Measurements from ENCODE around the gene SYNC. TPM values are rescaled to one million over a fixed set of nuclear protein-coding genes. Genes with fewer than 3 reads are reported as not detected.
A peak's percentile ranks its signal among the peaks of the same experiment; 100 is the strongest.

The SYNC gene
- total and polyA plus RNA-seq, 9 of the 15 experiments (the other 6 are each of a cell fraction or from before 2014, with no cell fraction given) = 0.49 to 1.1 (median 0.87) TPM

DNA sequence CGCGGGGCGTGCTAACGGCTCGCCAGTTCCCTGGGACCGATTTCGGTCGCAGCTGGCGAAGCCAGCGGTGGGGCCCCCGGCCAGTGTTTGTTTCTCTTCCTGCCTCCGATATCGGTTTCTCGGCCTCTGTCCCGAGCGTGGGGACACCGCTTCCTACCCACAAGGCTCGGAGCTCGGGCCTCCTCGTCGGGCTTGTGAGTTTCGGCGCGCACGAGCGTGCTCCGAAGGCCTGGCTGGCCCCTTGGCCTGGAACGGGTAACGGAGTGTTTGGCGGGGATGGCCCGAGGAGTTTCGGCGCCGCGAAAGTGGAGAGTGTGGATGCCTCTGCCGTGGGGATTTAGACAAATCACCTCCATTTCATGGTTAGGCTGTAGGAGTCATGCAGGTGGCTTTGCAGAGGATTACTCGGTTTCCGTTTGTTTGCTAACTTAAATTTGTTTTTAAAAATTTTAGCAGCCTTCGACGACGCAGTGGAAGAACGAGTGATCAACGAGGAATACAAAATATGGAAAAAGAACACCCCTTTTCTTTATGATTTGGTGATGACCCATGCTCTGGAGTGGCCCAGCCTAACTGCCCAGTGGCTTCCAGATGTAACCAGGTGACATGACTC, 51.0 kb downstream of the SYNC start (continued):
- TF ChIP-seq DMBX1 (CRISPR knock-in tag; IDR thresholded peaks at IDR 0.05; ENCODE audit: borderline replicate concordance) = peak; percentile 74; the same call in 1 of the 2 replicates
- no peak for TF ChIP-seq ZNF445 (CRISPR knock-in tag; IDR thresholded peaks at IDR 0.05; ENCODE audit: low read depth)
- TF ChIP-seq, protein P1, sequence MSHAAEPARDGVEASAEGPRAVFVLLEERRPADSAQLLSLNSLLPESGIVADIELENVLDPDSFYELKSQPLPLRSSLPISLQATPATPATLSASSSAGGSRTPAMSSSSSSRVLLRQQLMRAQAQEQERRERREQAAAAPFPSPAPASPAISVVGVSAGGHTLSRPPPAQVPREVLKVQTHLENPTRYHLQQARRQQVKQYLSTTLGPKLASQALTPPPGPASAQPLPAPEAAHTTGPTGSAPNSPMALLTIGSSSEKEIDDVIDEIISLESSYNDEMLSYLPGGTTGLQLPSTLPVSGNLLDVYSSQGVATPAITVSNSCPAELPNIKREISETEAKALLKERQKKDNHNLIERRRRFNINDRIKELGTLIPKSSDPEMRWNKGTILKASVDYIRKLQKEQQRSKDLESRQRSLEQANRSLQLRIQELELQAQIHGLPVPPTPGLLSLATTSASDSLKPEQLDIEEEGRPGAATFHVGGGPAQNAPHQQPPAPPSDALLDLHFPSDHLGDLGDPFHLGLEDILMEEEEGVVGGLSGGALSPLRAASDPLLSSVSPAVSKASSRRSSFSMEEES (CRISPR knock-in tag; IDR thresholded peaks at IDR 0.05) = no peak
- no peak for TF ChIP-seq MEF2A (IDR thresholded peaks at IDR 0.05; ENCODE audit: control insufficient read depth, low read depth, low read length)
- TF ChIP-seq SRSF3 (IDR thresholded peaks at IDR 0.05; ENCODE audit: insufficient read depth, low read length) = 0 out of 2 replicates have a peak, but pooled peaks have one; percentile 19
- TF ChIP-seq KLF16 (IDR thresholded peaks at IDR 0.05) = no peak
- no peak for TF ChIP-seq ARID1B (IDR thresholded peaks at IDR 0.05)
- TF ChIP-seq ZNF436 (CRISPR knock-in tag; IDR thresholded peaks at IDR 0.05) = no peak
- TF ChIP-seq, protein P2, sequence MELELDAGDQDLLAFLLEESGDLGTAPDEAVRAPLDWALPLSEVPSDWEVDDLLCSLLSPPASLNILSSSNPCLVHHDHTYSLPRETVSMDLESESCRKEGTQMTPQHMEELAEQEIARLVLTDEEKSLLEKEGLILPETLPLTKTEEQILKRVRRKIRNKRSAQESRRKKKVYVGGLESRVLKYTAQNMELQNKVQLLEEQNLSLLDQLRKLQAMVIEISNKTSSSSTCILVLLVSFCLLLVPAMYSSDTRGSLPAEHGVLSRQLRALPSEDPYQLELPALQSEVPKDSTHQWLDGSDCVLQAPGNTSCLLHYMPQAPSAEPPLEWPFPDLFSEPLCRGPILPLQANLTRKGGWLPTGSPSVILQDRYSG (tag; conservative IDR thresholded peaks at IDR 0.05; ENCODE audit: low read depth) = no peak
- TF ChIP-seq, protein P3, sequence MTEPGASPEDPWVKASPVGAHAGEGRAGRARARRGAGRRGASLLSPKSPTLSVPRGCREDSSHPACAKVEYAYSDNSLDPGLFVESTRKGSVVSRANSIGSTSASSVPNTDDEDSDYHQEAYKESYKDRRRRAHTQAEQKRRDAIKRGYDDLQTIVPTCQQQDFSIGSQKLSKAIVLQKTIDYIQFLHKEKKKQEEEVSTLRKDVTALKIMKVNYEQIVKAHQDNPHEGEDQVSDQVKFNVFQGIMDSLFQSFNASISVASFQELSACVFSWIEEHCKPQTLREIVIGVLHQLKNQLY (CRISPR knock-in tag; conservative IDR thresholded peaks at IDR 0.05) = 0 out of 4 replicates have a peak, but pooled peaks have one; percentile 16 to 63
- no peak for TF ChIP-seq ZNF184 (CRISPR knock-in tag; IDR thresholded peaks at IDR 0.05)
- TF ChIP-seq, protein P4, sequence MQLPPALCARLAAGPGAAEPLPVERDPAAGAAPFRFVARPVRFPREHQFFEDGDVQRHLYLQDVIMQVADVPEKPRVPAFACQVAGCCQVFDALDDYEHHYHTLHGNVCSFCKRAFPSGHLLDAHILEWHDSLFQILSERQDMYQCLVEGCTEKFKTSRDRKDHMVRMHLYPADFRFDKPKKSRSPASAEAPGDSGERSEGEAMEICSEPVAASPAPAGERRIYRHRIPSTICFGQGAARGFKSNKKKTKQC (CRISPR knock-in tag; IDR thresholded peaks at IDR 0.05) = peak; percentile 52; the same call in 1 of the 2 replicates
- TF ChIP-seq, protein P5, sequence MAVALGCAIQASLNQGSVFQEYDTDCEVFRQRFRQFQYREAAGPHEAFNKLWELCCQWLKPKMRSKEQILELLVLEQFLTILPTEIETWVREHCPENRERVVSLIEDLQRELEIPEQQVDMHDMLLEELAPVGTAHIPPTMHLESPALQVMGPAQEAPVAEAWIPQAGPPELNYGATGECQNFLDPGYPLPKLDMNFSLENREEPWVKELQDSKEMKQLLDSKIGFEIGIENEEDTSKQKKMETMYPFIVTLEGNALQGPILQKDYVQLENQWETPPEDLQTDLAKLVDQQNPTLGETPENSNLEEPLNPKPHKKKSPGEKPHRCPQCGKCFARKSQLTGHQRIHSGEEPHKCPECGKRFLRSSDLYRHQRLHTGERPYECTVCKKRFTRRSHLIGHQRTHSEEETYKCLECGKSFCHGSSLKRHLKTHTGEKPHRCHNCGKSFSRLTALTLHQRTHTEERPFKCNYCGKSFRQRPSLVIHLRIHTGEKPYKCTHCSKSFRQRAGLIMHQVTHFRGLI (CRISPR knock-in tag; IDR thresholded peaks at IDR 0.05) = 0 out of 2 replicates have a peak, but pooled peaks have one; percentile 53
- TF ChIP-seq, protein P6, sequence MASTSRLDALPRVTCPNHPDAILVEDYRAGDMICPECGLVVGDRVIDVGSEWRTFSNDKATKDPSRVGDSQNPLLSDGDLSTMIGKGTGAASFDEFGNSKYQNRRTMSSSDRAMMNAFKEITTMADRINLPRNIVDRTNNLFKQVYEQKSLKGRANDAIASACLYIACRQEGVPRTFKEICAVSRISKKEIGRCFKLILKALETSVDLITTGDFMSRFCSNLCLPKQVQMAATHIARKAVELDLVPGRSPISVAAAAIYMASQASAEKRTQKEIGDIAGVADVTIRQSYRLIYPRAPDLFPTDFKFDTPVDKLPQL (IDR thresholded peaks at IDR 0.05; ENCODE audit: extremely low read depth, insufficient read length) = no peak
- no peak; the same call in 1 of the 2 replicates for TF ChIP-seq SUPT5H (IDR thresholded peaks at IDR 0.05)
- no peak for TF ChIP-seq ZNF24 (IDR thresholded peaks at IDR 0.05)
- TF ChIP-seq U2AF2 (optimal IDR thresholded peaks at IDR 0.05; ENCODE audit: low read depth, low read length) = no peak
- TF ChIP-seq KHSRP (IDR thresholded peaks at IDR 0.05) = no peak
- TF ChIP-seq CREM (IDR thresholded peaks at IDR 0.05; ENCODE audit: low read depth) = no peak
- TF ChIP-seq U2AF1 (optimal IDR thresholded peaks at IDR 0.05; ENCODE audit: low read depth, low read length) = no peak
- TF ChIP-seq STAG1 (CRISPR knock-in tag; IDR thresholded peaks at IDR 0.05; ENCODE audit: borderline replicate concordance) = no peak; the same call in 1 of the 2 replicates
- no peak for TF ChIP-seq NCOA1 (IDR thresholded peaks at IDR 0.05; ENCODE audit: low read depth)
- TF ChIP-seq FIP1L1 (IDR thresholded peaks at IDR 0.05; ENCODE audit: low read depth, low read length, poor library complexity, severe bottlenecking) = no peak

All from K562 (cell line).